Stimulated activated CD8-positive, alpha-beta memory T cell treated with anti-CD3 and anti-CD28 coated beads, Interleukin-7, amount 100 ng/mL, for 24 hours (primary cell): Measurements from ENCODE around the gene GRAMD1C.

Experiments used
- DNase-seq: peaks from one replicate; pipeline ENCODE4 v3.0.0-alpha.2; 2020; ENCODE audit warnings: low read depth

Gene GRAMD1C

DNA sequence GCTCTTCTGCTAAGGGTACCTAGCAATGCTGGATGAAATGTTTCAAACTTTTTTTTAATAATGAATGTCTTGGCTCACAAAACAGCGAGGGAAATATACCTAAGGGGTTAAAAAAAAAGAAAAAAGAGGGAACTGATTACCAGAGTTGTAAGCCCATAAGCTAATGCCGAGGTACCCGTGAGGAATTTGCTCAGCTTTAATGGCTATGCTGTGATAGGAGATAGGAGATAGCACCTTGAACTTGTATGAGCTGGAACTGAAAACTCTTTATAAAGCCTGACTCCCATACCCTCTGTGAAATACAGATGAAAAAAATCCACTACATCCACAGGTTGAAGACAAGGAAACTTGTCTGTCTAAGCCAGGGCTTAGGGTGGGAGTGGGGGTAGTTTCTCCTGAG is 13.9 kb downstream of the GRAMD1C start:
- DNase-seq = no peak

DNA sequence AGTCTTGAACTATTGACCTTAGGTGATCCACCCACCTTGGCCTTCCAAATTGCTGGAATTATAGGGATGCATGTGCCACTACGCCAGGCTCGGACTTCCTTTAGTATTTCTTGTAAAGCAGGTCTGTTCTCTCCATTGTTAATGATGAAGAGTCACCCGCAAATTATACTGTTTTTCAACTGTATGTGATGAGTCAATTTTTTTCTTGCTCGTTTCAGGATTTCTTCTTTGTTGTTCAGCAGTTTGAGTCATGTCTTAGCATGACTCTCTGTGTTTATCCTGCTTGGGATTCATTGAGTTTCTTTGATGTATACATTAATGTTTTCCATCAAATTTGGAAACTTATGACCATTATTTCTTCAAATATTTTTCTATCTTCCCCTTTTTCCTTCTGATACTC is 28.9 kb downstream of the GRAMD1C start:
- DNase-seq = no peak

DNA sequence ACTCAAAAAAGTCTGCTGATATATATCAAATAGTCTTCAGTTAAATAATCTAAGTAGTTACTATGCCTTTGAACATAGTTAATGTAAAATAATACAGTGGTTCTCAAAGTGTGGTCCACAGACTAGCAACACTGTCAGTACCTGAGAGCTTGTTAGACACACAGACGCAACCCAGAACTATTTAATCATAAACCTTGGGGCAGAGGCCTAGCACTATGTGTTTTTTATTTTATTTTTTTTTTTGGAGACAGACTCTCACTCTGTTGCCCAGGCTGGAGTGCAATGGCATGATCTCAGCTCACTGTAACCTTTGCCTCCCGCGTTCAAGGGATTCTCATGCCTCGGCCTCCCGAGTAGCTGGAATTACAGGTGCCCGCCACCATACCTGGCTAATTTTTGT is 34.7 kb downstream of the GRAMD1C start:
- DNase-seq = no peak

DNA sequence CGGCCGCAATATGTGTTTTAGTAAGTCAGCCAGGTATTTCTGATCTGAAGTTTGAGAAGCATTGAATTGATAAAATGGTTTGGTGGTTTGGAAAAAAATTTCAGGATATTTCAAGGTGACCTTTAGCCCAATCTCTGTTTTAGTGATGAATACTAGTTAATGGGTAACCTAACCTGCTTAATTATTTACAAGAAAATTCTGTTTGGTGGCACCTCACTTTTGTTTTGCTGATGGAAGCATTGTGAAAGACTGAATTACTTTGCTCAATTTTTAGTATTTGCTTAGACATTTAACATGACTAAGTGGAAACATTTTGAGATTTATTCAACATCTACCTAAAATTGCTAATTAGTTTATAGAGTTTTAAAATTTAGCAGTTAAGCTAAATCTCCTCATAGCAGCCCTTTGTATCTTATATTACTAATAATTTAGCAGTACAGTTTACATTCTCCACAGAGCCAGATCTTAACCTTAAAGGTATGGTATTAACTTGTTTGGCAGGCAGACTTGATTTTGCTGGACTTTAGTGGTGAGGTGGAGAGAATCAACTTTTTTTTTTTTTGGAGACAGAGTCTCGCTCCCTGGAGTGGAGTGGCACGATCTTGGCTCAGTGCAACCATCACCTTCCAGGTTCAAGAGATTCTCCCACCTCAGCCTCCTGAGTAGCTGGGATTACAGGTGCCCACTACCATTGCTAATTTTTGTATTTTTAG is 35.4 kb downstream of the GRAMD1C start:
- no peak for DNase-seq

DNA sequence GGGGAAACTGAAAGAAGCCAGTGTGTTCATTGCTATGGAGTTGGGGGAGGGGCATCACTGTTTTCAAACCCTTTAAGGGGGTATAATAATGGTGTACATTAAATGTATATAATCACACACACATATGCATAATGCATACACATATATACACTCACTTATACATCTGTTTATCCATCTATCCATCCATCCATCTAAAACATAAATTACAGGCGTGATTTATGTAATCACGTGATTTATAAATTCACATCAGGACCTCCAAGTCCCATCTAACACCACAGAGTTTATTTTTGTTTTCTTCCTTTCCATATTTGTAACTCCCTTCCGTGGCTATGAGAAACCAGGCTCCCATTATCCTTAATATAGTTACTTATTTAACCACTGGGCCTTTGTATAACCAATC is 39.8 kb downstream of the GRAMD1C start:
- no peak for DNase-seq

DNA sequence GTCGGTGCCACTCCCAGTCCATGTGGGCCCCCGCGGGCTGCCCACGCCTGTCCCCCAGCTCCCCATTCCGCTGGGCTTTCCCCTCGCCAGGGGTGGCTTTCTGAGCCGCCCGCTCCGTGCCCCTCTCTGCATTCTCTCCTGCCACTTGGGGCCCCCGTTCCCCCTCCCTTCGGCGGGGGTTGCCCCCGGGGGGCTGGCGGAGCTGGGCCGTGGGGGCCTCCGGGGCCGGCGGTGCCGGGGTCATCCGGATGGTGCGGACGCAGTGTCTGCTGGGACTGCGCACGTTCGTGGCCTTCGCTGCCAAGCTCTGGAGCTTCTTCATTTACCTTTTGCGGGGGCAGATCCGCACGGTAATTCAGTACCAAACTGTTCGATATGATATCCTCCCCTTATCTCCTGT is 46.5 kb downstream of the GRAMD1C start:
- DNase-seq = no peak

DNA sequence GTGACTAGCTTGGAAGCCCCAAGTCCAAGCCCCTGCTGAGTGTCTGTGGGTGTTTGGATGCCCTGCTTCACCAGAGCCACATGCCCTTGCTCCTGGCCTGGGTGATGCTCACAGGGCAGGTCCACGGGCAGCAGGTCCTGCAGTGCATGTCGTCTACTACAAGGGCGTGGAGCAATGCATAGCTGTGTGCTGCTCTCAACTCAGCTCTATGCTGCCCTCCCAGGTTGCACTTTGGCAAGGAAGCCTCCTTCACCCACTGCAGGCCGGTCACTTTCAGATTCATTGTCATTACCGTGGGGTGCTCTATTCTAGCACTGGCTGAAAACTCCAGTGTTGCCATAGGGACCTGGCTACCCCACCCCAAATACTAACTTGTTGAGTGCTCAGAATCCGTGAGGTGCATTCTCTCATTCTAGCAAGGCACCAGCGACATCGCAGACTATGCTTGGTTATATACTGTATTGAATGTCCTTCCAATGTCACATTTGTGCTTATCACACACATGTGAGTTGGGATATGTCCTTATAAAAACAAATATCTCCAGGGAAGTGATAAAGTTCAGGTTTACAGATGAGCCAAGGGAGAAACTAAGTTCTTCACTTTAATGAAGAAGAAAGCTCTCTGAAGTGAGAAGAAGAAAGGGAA is 51.8 kb downstream of the GRAMD1C start:
- DNase-seq = no peak

DNA sequence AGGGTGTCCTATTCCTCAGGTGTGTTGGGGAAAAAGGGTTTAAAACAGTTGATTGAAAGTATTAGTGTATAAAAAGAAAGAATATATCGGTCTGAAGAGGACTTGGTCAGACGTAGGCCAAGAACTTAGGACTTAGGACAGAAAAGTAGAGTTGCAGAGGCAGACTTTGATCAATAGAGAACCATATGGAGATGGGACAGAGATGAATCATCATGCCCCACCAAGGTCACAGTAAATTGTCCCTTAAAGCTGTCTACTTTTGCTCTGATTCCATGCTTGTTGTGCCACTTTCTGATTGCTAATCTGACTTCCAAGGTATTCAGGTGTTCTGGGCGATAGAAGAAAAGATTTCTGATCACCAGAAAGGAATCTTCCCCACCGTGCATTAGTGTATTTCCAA is 56.3 kb downstream of the GRAMD1C start:
- DNase-seq = no peak

DNA sequence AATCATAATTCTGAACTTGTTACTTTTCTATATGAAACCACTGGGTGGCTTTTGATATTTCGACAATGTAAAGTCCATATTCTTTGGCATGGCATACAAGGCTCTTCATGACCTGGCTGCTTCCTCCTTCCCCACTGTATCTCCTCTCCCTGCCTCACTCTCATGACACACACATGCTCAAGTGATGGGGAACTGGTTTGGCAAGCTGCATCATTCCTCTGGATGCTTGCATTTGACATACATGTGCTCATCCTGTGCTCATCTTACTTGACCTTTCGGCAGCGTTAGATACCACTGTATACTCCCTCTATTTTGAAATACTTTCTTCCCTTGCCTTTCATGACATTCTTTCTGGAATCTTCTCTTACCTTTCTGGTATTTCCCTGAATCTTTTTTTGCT is 57.4 kb downstream of the GRAMD1C start:
- DNase-seq = no peak

DNA sequence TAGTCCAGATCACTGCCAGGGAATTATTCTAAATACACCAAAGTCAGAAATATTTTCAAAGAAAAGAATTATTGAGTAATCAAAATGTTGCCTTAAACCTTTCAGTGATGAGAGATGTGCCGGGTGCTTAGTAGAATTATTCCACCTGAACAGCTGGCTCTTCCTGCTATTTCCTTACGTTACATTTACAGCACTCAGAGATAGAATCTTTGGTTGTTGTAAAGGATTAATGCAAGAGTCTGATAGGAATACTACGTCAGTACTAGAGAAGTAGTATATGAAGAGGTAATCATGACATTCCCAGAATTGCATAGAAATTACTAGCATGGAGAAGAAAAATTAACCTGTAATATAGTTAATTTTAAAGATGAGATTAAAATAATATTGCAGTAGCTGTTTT is 58.3 kb downstream of the GRAMD1C start:
- DNase-seq = no peak

DNA sequence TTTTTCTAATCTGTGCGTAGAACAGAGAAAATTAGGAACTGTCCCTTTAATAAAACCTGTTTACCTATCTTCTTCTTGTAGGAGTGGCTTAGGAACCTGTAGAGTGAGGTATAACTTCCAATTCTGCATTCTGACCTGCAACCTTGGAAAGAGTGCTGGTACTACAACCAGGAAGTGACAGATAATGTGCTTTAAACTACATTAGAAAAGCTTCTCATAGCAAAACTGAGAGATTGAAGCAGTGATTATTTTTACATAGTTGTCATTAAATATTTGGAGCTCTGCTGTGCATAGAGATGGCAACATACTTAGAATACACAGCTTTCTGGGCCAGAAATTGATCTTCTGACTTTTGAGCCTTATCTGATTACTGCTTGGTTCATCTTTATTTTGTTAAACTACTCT is 58.8 kb downstream of the GRAMD1C start:
- no peak for DNase-seq

DNA sequence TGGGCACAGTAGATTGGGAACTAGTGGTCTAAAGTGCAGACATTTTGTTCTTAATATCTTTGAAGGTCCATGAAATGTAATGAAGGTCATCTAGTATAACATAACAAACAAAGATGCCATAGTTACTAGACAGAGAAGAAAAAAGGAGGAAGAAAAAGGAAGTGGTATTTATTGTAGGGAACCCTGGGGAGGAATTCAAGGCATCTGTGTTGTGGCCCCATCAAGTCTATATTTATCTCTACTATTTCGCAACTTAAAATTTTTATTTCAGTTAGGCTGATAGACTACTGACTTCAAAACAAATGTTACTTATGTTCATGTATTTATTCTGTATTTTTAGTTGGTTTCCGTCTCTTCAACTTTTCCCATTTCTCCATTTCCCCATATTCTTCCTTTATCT is 60.3 kb downstream of the GRAMD1C start:
- no peak for DNase-seq

DNA sequence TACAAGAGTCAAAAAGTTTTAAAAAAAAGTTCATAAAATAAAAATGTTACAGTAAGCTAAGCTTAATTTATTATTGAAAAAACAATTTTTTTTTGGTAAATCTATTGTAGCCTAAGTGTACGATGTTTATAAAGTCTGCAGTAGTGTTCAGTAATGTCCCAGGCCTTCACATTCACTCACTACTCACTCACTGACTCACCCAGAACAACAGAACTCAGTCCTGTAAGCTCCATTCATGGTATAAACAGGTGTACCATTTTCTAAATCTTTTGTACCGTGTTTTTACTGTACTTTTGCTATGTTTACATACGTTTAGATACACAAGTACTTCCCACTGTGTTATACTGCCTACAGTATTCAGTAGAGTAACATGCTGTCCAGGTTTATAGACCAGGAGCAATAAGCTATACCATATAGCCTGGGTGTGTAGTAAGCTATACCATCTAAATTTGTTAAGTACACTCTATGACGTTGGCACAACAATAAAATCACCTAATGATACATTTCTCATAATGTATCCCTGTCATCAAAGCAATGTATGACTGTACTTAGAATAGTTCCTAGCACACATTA is 68.1 kb downstream of the GRAMD1C start:
- no peak for DNase-seq

DNA sequence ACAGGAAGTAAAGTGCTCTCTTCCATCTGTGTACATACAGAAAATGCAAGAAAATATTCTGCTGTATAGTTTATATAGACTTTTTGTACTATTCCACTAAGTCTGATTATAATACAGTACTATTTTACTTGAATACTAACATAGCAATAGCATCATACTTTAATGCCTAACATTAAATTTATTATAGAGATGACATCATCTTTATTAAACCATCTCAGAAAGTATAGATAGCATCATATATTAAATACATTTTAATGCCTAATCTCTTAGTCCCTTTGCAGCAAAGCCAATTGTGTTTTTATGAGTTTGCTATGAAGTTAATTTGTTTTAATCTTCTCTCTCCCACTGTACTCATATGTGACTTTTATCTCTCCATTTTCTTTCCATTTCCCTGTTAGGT is 69.5 kb downstream of the GRAMD1C start:
- DNase-seq = no peak

DNA sequence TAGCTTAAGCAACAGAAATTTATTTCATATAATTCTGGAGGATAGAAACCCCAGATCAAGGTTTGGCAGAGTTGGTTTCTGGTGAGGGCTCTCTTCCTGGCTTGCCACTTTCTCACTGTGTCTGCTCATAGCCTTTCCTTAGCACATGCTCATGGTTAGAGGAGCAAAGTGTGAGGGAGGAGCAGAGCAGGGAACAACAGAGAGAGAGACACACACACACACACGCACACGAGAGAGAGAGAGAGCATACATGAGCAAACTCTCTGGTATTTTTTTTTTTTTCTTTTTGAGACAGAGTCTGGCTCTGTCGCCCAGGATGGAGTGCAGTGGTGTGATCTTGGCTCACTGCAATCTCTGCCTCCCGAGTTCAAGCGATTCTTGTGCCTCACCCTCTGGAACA is 72.4 kb downstream of the GRAMD1C start:
- DNase-seq = no peak

DNA sequence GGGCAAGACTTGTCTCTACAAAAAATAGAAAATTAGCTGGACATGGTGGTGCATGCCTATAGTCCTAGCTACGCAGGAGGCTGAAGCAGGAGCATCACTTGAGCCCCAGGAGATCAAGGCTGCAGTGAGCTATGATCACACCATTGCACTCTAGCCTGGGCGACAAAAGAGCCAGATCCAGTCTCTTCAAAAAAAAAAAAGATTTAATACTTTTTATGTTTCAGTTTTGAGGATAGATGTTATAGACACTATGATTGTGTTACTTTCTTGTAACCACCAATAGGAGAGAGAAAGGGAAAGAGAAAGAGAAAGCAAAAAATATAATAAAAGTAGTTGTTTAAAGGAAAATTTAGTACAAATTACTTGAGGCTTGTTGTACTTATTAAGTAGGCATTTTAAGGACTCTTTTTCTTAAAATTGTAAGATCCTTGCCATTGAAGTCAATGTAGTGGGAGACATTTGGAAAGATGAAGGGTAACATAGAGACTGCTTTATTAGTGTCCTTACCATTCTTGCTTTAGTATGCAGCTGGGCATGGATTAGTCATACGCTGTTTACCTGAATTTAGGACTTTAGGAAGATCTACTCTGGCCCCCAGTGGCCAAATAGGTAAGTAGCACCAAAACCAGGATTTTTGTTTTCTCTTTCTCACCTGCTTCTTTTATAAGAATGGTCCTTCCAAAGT is 74.1 kb downstream of the GRAMD1C start:
- DNase-seq = no peak

DNA sequence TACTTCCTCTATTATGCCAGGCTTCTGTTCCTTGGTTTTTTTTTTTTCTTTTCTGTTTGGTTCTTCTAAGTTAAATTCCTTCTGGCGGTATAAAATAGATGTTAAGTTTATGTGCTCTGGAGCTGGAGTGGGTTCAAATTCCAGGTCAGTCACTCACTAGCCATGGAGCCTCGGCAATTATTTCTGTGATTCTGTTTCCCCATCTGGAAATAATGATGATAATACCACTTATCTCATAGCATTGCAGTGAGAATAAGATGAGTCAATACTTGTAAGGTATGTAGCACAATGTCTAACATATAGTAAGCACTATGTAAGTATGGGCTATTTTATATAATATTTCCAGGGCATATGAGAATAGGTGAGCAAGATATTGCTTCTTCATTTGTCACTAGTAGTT is 76.1 kb downstream of the GRAMD1C start:
- no peak for DNase-seq

DNA sequence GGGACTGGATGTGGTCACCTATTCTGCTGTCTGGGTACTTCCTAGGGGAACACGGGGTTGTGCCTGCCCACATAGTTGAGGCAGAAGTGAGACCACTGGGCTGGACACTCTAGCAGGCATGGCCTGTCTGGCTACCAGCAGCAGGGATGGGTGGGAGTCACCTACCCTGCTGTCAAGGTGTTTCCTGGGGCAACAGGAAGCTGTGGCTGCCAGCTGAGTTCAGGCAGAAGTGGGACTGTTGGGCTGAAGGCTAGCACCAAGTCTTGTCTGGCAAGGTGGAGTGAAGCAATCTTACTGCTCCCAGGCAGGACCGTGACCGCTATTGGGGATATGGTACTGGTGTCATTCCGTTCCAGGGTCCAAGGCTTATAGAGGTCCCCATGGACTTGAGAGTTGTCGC is 89.0 kb downstream of the GRAMD1C start:
- no peak for DNase-seq

DNA sequence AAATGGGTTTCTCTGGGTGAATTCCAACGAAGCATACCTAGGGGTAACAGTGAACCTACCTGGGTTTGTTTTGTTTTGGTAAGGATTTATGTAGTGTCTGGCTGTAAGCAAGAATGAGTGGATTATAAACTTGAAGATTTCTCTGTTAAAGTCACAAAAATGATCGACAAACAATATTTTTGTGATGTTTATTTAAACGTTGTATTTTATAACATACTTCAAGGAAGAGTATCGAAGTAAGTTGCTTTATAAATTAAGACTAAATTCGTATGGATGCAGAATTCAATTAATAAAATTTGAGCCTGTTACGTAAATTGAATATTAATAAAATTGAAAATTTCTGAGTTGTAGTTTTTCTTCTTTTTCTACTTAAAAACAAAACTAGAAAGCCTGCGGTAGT is 108.2 kb downstream of the GRAMD1C start:
- no peak for DNase-seq

DNA sequence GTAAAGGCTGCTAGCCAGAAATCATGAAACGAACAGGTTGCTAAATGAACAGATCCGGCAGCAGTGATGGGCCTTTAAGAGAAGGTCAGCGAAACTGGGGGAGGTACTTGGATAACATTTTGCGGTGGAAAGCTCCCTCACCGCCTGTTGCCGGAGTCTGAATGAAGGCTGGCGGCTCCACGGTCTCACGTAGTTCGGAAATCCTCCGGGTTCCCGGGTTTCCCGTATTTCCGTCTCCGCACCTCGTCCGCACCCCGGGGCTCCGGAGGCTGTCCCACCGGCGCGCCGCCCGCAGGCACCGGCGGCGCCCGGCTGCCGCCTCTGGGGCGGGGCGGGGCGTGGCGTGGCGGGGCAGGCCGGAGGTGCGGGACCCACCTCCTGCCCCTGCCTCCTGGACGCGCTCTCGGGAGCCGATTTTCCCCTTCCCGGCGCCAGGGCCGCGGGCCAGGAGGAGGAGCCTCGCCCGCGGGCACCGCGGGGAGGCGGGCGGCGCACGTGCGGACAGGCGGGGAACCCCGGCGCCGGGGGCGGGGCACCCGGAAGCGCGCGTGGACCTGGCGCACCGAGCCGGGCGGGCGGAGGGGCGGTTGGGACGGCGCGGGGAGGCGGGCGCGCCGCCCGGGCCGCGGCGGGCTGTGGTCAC is 108.9 kb downstream of the GRAMD1C start, which contains the start of gene ZDHHC23:
ZDHHC23 (plus strand) TSS at position 642 of the 643 bp plus-strand sequence. CDS start 790 bp downstream, outside the sequence.
- peak; percentile 18 for DNase-seq

DNA sequence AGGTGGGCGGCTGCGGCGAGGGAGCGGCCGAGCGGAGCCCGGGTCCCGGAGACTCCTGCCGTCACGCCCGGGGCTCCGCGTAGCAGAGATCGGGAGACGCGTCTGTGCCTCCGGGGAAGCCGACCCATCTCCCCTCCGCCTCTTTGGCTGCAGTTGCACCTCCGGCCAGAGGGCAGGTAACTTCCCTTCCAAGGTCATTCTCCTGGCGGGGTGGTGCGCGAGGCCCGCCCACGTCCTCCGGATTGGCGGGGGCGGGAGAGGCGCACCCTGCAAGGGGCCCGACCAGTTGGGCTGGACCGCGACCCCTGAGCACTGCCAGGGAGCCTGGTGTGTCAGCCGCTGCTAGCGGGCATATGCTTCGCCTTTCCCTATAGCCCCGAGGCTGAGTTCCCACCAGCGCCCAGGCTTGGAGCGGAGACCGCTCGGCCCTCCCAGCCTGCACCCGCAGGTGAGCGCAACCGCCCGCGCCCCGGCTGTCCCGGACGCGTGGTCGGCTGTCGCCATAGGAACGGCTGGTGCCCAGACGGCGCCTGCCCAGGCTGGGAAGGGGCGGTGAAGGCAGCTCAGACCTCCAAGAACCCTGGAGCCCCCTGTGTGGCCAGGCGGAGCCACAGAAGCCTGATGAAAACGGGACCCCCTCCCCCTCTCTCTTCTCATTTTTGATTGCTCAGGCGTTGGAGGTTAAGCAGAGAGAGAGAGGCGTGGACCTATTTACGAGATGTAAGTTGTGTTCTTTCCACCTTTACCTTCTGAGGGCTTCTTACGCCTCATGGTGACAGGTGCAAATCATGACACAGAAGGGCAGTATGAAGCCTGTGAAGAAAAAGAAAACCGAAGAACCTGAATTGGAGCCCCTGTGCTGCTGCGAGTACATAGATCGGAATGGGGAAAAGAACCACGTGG is 109.7 kb downstream of the GRAMD1C start:
- peak; percentile 4 for DNase-seq
